Fibroblast of pulmonary artery (primary cell): ENCODE results near the gene TCEAL9.
"Not testable (repeated sequence)": the region's sequence is repeated elsewhere in the genome, so short reads cannot be mapped to it uniquely, and the experiment has no call there.

Source experiments
- DNase-seq: peaks from one replicate; pipeline ENCODE4 v3.0.0-alpha.2; 2010; ENCODE audit warnings: low read depth
- H3K4me3 ChIP-seq: replicated peaks from 2 replicates; pipeline ENCODE4 v1.5.1; 2011; ENCODE audit warnings: low read depth, mild to moderate bottlenecking, control low read depth, low read length, moderate library complexity
- CTCF ChIP-seq: IDR thresholded peaks from 2 replicates; pipeline ENCODE4 v1.5.1; 2011; ENCODE audit warnings: mild to moderate bottlenecking, control low read depth, low read length, inconsistent platforms; ENCODE audit errors: missing control alignments

The TCEAL9 gene

GRCh38 chrX:103372886-103373285, 16.6 kb downstream of the TCEAL9 start:
- H3K4me3 ChIP-seq = no peak overlapping the region
- TF ChIP-seq CTCF = no peak
- DNase-seq = no peak

DNA sequence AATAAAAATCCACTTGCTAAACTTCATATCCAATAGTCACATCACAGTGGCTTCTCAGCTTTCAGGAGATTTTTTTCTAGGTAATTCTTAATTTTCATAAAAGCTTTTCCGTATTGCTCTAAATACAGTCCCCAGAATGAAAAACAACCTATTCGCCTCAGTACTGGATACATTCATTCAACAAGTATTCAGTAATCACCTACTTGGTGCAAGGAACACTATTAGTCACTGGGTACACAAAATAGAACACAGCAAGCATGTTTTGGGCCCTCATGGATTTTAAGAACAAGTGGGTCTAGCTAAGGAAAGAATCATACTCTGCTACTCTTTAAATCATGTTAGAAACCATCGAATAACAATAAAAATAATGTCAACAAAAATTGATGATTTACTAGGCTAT, 17.3 kb downstream of the TCEAL9 start:
- no peak for TF ChIP-seq CTCF
- no peak for DNase-seq
- no peak overlapping the region for H3K4me3 ChIP-seq

- no peak for TF ChIP-seq CTCF
- H3K4me3 ChIP-seq = peak within 1 kb of the TSS; percentile 73
- peak; percentile 72 for DNase-seq
Observed at GRCh38 chrX:103376118-103376978, 20.0 kb downstream of the TCEAL9 start, which contains the start of gene BEX3. Gene BEX3, plus strand, starts transcription at chrX:103376538. Its CDS starts 984 bp downstream, at chrX:103377522.

DNA sequence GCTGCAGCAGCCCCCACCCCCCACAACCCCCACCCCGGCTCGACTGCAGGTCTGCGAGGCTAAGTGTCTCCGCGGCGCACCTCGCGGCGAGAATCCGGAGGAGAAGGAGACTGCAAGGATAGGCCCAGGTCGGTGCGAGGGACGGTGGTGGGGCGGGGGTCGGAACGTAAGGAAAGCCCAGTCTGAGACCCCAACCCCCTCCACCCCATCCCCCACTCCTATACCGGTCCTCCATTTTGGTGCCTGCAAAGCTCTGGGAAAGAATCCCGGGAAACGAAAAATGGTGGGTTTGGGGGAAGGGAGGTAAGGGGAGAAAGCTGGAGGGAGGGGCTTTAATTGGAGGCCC, 20.6 kb downstream of the TCEAL9 start:
- peak; percentile 46 for DNase-seq
- no peak for TF ChIP-seq CTCF
- peak overlapping the region; percentile 73 for H3K4me3 ChIP-seq

DNA sequence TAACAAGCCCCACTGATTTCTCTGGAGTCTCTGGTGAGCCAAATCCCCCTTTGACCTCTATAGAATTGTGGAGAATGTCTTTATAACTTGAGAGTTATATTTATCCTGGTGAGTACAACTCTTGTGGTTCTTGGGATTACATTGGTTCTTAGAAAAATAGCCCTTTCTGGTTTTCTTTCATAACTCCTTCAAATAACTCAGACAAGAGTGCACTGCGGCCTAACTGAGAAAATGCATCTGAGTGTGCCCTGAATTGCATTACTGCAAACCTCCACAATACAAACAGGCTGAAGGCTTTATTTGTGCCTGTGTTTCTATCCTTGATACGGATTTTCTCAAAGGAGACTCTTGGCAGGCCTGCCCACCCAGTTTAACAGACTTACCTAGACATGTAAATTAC, 22.7 kb downstream of the TCEAL9 start:
- H3K4me3 ChIP-seq = no peak overlapping the region
- no peak for DNase-seq
- TF ChIP-seq CTCF = no peak

DNA sequence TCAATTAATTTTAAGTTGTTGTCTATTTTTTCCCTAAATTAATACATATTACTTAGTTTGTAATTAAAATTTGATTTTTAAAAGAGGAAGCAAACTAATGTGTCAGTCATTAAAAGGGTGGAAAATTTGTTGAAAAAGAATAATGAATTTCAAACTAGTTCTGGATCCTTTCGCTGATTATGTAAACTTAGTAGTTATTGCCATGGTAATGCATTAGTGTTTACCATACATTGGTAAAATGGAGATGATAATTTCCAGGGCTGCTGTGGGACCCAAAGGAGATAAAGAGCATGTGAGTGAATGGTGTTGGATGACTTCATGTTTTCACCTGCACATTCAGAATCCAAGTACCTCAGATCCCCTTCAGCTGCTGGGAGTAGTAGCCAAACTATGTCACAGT, 26.6 kb downstream of the TCEAL9 start:
- H3K4me3 ChIP-seq = no peak overlapping the region
- no peak for DNase-seq
- TF ChIP-seq CTCF = no peak

DNA sequence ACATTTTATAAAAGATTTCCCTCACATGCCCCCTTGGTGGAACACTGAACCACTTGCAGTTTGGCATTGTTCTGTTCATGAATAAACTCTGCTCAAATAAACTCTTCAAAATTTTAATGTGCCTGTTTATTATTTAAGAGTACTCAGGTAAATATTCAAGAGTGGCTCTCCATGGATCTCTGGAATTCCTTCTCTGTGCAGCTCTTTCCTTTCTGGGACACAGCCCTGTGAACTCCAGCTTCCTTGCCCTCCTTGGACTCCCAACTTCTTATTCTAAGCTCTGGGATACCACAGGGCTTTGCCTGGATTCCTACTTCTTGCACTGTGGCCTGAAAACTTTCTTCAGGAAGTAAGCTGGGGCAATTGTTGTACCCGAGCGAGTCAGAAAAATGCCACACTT, 28.4 kb downstream of the TCEAL9 start:
- no peak for DNase-seq
- no peak overlapping the region for H3K4me3 ChIP-seq
- TF ChIP-seq CTCF = no peak

- not testable (repeated sequence) for H3K4me3 ChIP-seq
- peak; percentile 80 for DNase-seq
Observed at GRCh38 chrX:103385283-103385830, 29.1 kb downstream of the TCEAL9 start.
